Right cardiac atrium (tissue), 5 donors: ENCODE data around the gene PPM1M. TPM values are rescaled to one million over a fixed set of nuclear protein-coding genes. Genes with fewer than 3 reads are reported as not detected.

ENCODE experiments used
- ATAC-seq, 2 donors: fragments of 200-7000 bp; cut with Tn5 transposase; one replicate each; pipeline versions ENCODE4 v1.8.0 to v1.9.1; 2020; ENCODE audit warnings: moderate library complexity in 2 of 2, mild to moderate bottlenecking in 1 of 2
- DNase-seq, 3 donors: peaks; one replicate each; pipeline ENCODE4 v3.0.0-alpha.2; 2020
- H3K27ac ChIP-seq: one replicate; pipeline ENCODE4 v1.5.1; 2013; ENCODE audit warnings: mild to moderate bottlenecking, low read length, control low read depth, moderate library complexity
- H3K27me3 ChIP-seq: one replicate; pipeline ENCODE4 v1.6.1; 2013; ENCODE audit not compliant: control insufficient read depth, insufficient read depth
- H3K4me1 ChIP-seq: one replicate; pipeline ENCODE4 v1.6.1; 2013; ENCODE audit warnings: low read length; ENCODE audit not compliant: control insufficient read depth, insufficient read depth
- H3K4me3 ChIP-seq: one replicate; pipeline ENCODE4 v1.5.1; 2013; ENCODE audit warnings: low read length, control low read depth
- H3K9me3 ChIP-seq: one replicate; pipeline ENCODE4 v1.6.1; 2013; ENCODE audit warnings: low read length; ENCODE audit not compliant: control insufficient read depth
- WGBS: extraction: QIAGEN DNeasy Blood & Tissue Kit; methylation state at CpG from one replicate; pipeline ENCODE4 v1.1.7; 2013; 5-methylcytosine and 5-hydroxymethylcytosine counted together
- intact Hi-C, 4 donors: fragments of 100-400 bp; cut with DNase I; formaldehyde crosslinking; loops; one replicate each; pipeline versions ENCODE4 v1.11.0 to v1.14.0; 2022 to 2023
- polyA plus RNA-seq: library from polyadenylated mRNA; stranded (reverse); fragments of 200-250 nt; gene quantifications from one replicate; pipeline ENCODE4 v1.2.3, GENCODE V29; 2013
- total RNA-seq, 4 donors: library from RNA; stranded (reverse); fragmentation: NEBNext Ultra II Directional; extraction: Animal tissue kit (Norgen Biotek cat#: 25700); gene quantifications; one replicate each; pipeline ENCODE4 v1.2.1, GENCODE V29; 2021
- donor health status: healthy with polysubstance abuse.
- donor health status: DM: no; HTN: yes; CAD: no.
- donor health status: DM: no; HTN: no; CAD: no.
- donor health status: DM: no; HTN: yes; CAD: no; lungs with severe emphysema.
- donor health status: DM: yes; HTN: yes; CAD: no.

PPM1M gene
- total and polyA plus RNA-seq, 5 donors = 9.5 to 16.3 (median 14.6) TPM

- Histone ChIP-seq H3K9me3 (no peaks in the 10 kb centered on the region), H3K27me3 (no peaks in the 10 kb centered on the region), H3K4me3 (no peak overlapping the region), H3K27ac (no peak overlapping the region), H3K4me1 (peaks cover 10% of the 10 kb centered on the region)
- WGBS = 74% methylated on average over 34 of the region's 34 CpGs
- intact Hi-C loops = loop anchor here in 1 of 4 donors (5.0 kb wide), 2 partner anchors 46 to 111 kb away; partner anchors contain the start of gene WDR82
- peak; percentile 12 to 38 for ATAC-seq
- DNase-seq = peak; percentile 77 to 91 (median 89)
Observed at GRCh38 chr3:52231502-52232278, 13.9 kb upstream of the PPM1M start.

DNA sequence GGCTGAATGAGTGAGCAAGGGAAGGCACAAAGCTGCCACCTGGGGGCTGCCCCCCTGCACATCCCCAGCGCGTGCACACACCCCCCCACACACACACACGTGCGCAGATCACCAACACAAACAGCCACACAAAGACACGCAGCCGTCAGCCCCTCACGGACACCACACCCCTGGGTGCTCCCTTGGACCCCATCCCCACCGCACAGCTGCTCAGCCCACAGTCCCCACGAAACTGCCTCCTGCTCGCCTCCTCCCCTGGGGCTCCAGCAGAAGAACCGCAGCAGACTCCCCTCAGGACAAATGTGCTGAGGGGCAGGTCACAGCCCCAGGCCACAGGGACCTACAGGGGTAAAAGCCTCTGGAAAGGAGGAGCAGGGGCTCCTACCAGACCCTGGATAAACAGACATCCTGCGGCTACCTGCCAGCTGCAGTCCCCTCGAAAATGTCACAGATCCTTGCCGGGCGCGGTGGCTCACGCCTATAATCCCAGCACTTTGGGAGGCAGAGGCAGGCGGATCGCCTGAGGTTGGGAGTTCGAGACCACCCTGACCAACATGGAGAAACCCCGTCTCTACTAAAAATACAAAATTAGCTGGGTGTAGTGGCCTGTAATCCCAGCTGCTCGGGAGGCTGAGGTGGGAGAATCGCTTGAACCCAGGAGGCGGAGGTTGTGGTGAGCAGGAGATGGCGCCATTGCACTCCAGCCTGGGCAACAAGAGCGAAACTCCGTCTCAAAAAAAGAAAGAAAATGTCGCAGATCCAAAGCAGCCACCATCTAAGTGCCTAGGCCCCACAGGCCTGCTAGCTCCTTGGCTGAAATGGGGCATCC, 13.1 kb upstream of the PPM1M start:
- H3K4me1 ChIP-seq = peaks cover 10% of the 10 kb centered on the region
- H3K27me3 ChIP-seq = no peaks in the 10 kb centered on the region
- peak in 2 of 3 donors; percentile 59 to 60 for DNase-seq
- ATAC-seq = no peak
- H3K27ac ChIP-seq = no peak overlapping the region
- intact Hi-C loops = loop anchor here in 1 of 4 donors (5.0 kb wide), 2 partner anchors 45 to 110 kb away; partner anchors contain the start of gene WDR82
- no peaks in the 10 kb centered on the region for H3K9me3 ChIP-seq
- 86% methylated on average over 28 of the region's 28 CpGs for WGBS
- no peak overlapping the region for H3K4me3 ChIP-seq

DNA sequence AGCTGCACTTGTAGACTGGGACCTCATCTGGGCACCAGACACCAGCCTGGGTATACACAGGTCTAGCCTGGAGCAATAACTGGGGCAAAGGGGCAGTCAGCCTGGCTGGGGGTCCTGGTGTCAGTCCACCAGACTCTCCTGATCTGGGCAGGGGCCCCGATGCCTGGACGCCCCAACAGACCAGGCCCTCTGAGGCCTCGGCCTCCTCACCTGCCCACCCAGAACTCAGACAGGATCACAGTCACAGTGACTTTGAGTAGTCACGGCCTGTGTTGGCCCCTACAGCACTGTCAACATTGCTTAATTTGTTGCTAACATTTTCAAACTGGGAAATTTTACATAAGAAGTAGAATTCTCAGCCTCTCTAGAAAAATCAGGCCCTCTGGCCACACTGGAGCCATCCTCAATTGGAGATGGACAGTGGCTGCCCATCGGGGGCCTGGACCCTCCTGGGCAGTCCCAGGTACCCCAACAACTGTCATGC, 12.4 kb upstream of the PPM1M start:
- H3K27ac ChIP-seq = no peak overlapping the region
- ATAC-seq = no peak
- no peaks in the 10 kb centered on the region for H3K9me3 ChIP-seq
- peak in 2 of 3 donors; percentile 29 to 38 for DNase-seq
- H3K27me3 ChIP-seq = no peaks in the 10 kb centered on the region
- peaks cover 10% of the 10 kb centered on the region for H3K4me1 ChIP-seq
- intact Hi-C loops = loop anchor here in 1 of 4 donors (5.0 kb wide), 2 partner anchors 44 to 109 kb away; partner anchors contain the start of gene WDR82
- 90% methylated on average over 5 of the region's 5 CpGs for WGBS
- H3K4me3 ChIP-seq = no peak overlapping the region

- 66% methylated on average over 3 of the region's 3 CpGs for WGBS
- Histone ChIP-seq H3K4me1 (peaks cover 13% of the 10 kb centered on the region), H3K9me3 (no peaks in the 10 kb centered on the region), H3K27ac (peak overlapping the region; percentile 79), H3K4me3 (no peak overlapping the region), H3K27me3 (no peaks in the 10 kb centered on the region)
- intact Hi-C loops = loop anchor here in 1 of 4 donors (5.0 kb wide), 2 partner anchors 43 to 108 kb away; partner anchors contain the start of gene WDR82
- no peak for ATAC-seq
- peak in 2 of 3 donors; percentile 67 to 74 for DNase-seq
Observed at GRCh38 chr3:52233968-52234367, 11.6 kb upstream of the PPM1M start.

DNA sequence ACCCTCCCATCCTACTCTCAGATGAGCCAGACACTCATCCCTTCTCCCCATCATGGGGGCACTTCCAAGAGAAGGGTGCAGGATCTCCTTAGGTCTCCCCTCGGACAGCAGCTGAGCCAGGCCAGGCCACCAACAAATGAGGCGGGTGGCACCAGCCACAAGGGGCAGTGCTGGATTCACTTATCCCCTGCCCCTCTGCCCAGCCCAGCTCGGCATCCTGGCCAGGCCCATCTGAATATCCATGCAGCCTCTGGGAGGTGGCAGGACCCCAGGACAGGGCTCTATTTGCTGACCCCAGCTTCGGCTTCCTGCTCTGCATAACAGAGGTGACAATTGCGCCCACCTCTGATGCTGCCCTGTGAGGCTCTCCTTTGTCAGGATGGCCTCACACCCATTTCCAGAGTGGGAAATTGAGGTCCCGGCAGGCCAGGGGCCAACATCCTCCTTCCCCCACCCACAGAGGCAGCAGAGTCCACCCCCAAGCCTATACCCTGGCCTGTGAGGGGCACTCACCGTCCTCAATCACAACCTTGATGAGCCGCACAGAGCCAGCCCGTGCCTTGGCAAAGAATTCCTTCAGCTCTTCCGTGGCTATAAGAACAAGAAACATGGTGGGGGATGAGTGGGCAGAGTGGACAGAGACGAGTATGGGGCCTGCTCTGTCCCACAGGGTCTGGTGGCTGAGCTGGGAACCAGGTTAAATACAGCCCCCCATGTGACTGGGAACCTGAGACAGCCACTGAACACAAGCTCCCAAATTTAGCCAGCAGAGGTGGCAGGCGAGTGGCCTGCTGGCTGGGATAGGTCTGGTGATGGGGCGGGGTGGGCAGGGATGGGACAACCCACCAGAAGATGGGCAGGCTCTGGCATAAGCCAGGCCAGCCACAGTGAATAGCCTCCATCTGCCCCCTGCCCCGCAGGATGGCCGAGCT, 10.8 kb upstream of the PPM1M start:
- peak overlapping the region; percentile 79 for H3K27ac ChIP-seq
- DNase-seq (peak in 2 of 3 donors; percentile 69 to 70), ATAC-seq (peak in 1 of 2 donors; percentile 1)
- H3K4me1 ChIP-seq = peaks cover 13% of the 10 kb centered on the region
- intact Hi-C loops = loop anchor here in 1 of 4 donors (5.0 kb wide), 2 partner anchors 43 to 108 kb away; partner anchors contain the start of gene WDR82
- 83% methylated on average over 15 of the region's 15 CpGs for WGBS
- no peak overlapping the region for H3K4me3 ChIP-seq
- H3K27me3 ChIP-seq = no peaks in the 10 kb centered on the region
- no peaks in the 10 kb centered on the region for H3K9me3 ChIP-seq

- intact Hi-C loops = no loop called here
- WGBS = 72% methylated on average over 5 of the region's 5 CpGs
- Histone ChIP-seq H3K4me1 (peaks cover 17% of the 10 kb centered on the region), H3K9me3 (no peaks in the 10 kb centered on the region), H3K4me3 (no peak overlapping the region), H3K27me3 (no peaks in the 10 kb centered on the region), H3K27ac (peak overlapping the region; percentile 75)
- no peak for ATAC-seq
- DNase-seq = peak in 2 of 3 donors; percentile 49 to 51
Observed at GRCh38 chr3:52236424-52236886, 9.1 kb upstream of the PPM1M start.

DNA sequence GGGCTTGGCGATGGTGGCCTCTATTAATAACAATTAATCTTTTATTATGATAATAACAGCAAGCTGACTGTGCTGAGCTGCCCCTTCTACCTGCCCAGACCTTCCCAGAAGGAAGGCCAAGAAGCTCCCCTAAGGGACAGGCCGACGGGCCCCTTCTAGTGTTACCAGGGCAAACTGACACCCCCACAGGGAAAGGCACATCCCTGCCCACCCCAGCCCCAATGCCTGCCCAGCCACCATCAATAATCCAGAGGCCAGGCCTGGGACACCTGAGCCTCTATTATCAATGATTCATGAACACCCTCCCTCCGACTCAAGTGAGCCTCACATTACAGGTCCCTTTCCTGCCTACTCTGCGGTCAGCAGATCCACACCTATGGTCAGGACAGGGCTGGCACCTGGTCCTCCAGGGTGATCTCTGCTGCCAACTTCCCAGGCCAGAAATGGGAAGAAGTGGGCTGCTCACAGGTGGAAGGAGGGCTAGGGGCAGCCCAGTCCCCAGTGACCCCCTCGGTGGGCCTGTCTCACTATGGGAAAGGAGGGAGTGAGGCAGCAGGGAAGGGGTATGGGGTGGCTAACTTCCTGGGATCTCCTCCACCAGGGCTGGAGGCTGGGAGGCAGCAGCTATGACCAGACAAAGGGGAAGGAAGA, 8.4 kb upstream of the PPM1M start:
- Histone ChIP-seq H3K4me3 (no peak overlapping the region), H3K4me1 (peaks cover 17% of the 10 kb centered on the region), H3K27ac (peak overlapping the region; percentile 75), H3K27me3 (no peaks in the 10 kb centered on the region), H3K9me3 (no peaks in the 10 kb centered on the region)
- 74% methylated on average over 6 of the region's 6 CpGs for WGBS
- ATAC-seq = no peak
- intact Hi-C loops = no loop called here
- DNase-seq = peak in 2 of 3 donors; percentile 33 to 55

- ATAC-seq (peak; percentile 72 to 73), DNase-seq (peak; percentile 90 to 95 (median 93))
- Histone ChIP-seq H3K27ac (peak overlapping the region; percentile 75), H3K9me3 (no peaks in the 10 kb centered on the region), H3K4me1 (peaks cover 17% of the 10 kb centered on the region), H3K4me3 (peak overlapping the region; percentile 55), H3K27me3 (no peaks in the 10 kb centered on the region)
- intact Hi-C loops = no loop called here
- WGBS = 12% methylated on average over 8 of the region's 8 CpGs
Observed at GRCh38 chr3:52237657-52238172, 7.8 kb upstream of the PPM1M start.

- peak overlapping the region; percentile 55 for H3K4me3 ChIP-seq
- no peaks in the 10 kb centered on the region for H3K27me3 ChIP-seq
- intact Hi-C loops = no loop called here
- peak overlapping the region; percentile 67 for H3K27ac ChIP-seq
- H3K4me1 ChIP-seq = peaks cover 17% of the 10 kb centered on the region
- ATAC-seq (peak in 1 of 2 donors; percentile 0), DNase-seq (peak in 2 of 3 donors; percentile 26 to 41)
- 14% methylated on average over 11 of the region's 11 CpGs for WGBS
- no peaks in the 10 kb centered on the region for H3K9me3 ChIP-seq
Observed at GRCh38 chr3:52238193-52238760, 7.3 kb upstream of the PPM1M start.
